ENCODE data around the gene TESPA1.
"Not testable (repeated sequence)": the region's sequence is repeated elsewhere in the genome, so short reads cannot be mapped to it uniquely, and the experiment has no call there.

TESPA1 gene

DNA sequence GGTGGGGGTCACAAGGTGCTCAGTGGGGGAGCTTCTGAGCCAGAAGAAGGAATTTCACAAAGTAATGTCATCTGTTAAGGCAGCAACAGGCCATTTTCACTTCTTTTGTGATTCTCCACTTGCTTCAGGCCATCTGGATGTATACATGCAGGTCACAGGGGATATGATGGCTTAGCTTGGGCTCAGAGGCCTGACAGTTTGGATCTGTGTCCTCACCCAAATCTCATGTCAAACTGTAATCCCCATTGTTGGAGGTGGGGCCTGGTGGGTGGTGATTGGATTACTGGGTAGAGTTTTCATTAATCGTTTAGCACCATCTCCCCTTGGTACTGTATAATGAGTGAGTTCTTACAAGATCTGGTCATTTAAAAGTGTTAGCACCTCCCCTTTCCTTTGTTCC lies 36.4 kb downstream of the TESPA1 start:
- DNase-seq (ENCODE audit: low read depth): no peak

DNA sequence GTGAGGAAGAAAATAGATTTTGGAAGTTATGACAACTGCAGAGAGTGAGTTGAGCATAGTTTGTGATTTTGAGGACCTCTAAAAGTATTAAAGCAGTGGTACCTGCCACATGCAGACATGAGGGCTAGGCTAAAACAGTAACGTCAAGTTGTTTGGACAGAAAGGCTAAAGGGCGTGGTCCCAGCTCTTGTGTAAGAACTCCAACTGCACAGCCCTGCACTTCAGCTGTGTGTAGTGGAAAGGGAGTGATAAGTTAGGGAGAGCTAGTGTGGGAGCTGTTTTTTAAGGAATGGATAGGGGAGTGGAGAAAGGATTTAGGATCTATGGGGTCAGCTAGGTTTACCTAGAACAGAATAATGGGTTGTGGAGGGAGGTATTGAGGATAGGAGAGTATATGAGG lies 39.5 kb downstream of the TESPA1 start:
- no peak for DNase-seq (ENCODE audit: low read depth)

DNA sequence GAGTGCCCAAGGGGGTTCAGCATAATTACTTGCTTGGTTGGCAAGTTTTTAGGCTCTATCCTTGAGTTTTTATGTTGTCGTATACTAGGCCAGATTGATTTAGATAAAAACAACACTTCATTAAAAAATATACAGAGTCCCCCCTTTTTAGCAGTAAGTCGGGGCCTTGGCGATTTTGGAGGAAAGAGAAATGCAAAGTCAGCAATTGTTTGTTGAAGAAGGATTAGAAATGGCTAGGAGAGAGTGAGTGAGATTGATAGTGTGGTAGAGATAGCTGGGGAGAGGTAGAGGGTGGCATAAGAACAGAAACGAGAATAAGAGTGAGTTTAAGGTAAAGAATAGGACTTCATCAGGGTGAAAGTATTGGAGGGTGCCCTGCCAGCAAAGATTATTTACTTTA lies 41.3 kb downstream of the TESPA1 start:
- DNase-seq (ENCODE audit: low read depth): not testable (repeated sequence)

DNA sequence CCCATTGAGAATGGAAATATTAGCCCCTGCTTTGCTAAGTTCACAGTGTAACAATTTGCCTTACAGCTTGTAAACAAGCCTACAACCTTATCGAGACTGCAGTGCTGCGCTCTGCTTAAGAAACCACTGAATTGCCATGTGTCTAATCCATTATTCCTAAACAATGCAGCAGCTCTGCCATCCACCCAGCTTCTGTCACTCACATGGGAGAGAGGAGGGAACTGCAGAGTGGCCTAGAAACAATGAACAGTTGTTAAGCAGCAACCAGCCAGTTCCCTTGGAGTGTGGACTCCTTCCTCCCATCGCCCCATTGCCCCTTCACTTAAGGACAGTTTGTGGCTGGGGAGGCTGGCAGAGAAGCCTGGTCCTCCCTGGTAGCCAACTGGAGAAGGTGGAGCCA lies 42.9 kb downstream of the TESPA1 start:
- DNase-seq (ENCODE audit: low read depth): no peak

DNA sequence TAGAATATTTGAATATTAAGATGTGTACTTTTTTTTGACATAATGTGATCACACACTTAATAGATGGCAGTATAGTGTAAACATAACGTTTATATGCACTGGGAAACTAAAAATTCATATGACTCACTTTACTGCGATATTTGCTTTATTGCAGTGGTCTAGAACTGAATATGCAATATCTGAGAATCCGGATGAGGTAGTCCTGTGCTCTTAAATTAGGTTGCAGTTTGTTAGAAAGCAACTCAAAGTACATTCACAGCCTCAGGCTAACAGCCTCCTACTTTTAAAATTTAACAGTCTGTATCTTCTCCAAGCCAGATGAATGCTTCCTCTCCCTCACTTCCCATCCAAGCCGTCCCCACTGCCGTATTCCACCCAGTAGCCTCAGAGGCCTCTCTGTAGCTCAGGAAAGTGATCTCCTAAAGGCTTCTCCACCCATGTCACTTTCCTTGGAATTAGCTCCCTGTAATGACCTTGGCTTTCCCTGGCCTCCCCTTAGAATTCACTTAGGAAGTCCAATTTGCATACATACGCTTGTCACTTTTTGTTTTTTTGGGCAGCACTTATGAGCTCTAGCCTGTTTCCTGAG lies 43.7 kb downstream of the TESPA1 start:
- DNase-seq (ENCODE audit: low read depth): no peak

DNA sequence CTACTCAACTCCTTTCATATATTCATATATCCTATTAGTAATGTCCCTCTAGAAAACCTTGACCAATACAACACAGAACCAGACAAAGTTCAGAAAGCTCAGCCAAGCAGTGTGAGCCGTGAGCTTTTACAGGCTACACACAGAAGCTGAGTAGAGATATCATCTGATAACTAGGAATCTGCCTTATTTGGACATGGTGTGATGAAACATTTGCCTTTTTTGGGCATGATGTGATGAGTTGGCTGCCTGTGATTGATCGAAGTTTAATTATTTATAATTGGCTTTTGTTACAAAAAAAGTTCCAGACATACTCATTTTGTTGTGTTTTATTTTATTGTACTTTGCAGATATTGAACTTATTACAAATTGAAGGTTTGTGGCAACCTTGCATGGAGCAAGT lies 46.6 kb downstream of the TESPA1 start:
- no peak for DNase-seq (ENCODE audit: low read depth)

DNA sequence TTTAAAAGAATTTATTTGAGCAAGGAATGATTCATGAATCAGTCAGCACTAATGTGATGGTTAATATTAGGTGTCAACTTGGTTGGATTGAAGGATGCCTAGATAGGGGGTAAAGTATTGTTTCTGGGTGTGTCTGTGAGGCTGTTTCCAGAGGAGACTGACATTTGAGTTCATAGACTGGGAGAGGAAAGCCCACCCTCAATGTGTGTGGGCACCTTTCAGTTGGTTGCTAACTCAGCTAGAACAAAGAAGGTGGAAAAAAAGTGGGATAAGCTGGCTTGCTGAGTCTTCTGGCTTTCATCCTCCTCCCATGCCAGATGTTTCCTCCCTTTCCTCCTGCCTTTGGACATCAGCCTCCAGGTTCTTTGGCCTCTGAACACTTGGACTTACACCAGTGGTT lies 47.2 kb downstream of the TESPA1 start:
- DNase-seq (ENCODE audit: low read depth): no peak

DNA sequence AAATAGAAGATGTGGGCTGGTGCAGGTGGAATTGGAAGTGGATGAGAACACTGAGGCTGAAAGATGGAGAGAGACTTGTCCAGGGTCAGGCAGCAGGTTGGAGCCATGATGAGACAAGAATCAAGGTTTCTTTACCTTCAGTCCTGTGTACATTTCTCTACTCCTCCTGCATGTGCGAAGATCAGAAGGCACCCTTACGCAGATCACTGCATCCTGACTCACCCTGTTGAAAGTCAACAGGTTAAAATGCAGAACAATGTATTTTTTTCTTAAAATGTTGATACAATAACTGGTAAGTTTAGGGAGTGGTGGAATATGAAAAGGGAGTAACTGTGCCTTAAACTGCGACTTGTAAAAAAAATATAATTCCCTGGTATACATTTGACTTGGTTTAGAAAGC lies 47.8 kb downstream of the TESPA1 start:
- DNase-seq (ENCODE audit: low read depth): no peak

DNA sequence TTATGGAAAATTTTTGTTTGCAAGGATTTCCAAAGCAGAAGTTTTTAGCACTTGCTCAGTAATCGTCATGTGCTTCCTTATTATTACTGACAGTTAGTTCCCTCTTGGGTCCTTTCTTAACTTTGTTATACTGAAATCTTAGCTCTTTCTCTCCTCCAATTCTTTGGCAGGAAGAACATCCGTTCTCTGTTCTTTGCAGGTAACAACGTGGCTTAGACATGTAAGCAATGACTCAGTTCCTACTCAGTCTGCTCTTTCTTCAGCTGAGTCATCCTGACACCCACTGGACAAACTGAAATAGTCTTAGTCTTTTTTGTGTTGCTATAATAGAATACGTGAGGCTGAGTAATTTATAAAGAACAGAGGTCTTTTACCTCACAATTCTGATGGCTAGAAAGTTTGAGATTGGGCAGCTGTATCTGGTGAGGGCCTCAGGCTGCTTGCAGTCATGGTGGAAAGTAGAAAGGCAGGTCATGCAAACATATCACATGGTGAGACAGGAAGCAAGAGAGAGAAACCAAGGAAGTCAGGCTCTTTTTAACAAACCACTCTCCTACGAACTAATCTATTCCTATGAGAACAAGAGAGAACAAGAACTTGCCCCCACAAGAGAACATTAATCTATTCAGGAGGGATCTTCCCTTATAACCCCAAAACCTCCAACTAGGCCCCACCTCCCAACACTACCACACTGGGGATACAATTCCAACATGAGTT lies 49.2 kb downstream of the TESPA1 start:
- DNase-seq (ENCODE audit: low read depth): no peak

DNA sequence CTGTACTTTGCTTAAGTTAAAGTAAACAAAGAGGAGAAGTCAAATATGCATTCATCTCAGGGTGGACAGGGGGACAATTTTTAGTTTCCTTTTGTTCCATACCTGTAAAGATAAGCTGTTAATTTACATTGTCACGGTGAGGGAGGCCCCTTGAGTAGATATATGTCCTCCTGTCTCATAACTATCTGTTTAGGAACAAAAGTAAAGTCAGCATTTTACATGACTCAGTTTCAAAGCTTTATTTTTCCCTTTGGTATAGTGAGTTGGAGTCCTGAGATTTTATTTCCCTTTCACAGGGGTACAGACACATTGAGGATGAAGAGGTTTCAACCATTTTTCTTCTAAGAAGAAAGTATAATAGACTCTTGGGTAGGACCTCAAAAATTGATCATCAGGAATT lies 50.1 kb downstream of the TESPA1 start:
- DNase-seq (ENCODE audit: low read depth): no peak

DNA sequence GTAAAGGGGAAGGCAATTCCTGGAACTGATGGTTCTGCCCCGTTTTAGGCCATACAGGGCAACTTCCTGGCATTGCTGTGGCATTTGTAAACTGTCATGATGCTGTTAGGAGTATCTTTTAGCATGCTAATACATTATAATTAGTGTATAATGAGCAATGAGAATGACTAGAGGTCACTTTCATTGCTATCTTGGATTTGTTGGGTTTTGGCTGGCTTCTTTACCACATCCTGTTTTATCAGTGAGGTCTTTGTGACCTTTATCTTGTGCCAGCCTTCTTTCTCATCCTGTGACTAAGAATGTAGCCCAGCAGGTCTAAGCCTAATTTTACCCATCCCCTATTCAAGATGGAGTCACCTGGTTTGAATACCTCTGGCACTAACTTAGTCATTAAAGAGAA lies 51.2 kb downstream of the TESPA1 start:
- DNase-seq (ENCODE audit: low read depth): no peak

DNA sequence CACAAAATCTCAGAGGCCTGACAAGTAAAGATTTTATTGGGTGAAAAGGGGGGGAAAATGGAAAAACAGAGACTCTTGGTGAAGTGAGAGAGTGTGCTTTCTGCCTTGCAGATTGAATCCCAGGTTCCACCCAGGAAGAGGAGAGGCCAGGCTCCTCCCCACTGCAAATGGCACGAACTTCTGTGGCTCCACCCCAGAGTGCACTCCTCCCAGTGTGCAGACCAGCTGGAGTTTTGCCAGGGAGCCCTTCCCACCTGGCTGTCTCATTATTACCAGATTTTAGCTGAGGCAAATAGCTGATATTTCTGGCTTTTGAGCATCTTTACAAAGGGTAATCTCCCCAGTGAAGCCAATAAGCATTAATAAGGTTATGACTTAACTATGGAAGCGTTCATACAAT lies 51.9 kb downstream of the TESPA1 start:
- DNase-seq (ENCODE audit: low read depth): no peak

DNA sequence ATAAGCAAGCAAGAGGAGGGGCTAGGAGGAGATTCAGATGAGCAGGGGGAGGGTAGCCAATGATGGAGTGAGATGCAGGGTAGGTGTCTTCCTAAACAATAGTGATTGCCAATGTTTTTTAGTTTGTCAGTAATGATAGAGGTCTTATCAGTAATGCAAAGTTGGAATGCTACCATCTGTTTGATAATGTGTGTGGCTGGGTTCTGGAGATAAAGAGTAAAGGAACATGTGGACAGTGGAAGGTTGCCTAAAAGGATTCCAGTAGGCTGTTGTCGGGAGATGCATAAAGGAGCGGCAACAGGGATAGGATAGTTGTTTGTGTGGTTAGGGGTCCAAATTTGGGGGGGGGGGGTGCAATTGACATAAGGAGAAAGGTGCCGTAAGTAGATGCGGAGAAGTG lies 52.5 kb downstream of the TESPA1 start:
- DNase-seq (ENCODE audit: low read depth): no peak

DNA sequence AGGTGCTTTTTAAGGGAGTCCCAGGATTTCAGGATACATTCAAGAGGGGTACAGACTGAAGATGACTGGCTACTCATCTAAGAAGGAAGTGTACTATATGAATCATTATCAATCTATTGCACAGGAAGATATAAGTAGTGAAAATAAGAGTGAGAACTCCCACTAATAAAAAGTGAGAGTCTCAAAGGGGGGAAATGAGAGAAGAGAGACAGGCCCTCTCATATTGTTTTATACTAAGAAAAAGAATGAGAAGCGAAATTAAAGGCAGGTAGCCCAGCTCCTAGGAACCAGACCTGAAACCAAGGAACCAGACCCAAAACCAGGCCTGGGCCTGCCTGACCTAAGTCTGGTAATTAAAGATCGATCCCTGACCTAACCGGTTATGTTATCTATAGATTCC lies 54.6 kb downstream of the TESPA1 start:
- no peak for DNase-seq (ENCODE audit: low read depth)

DNA sequence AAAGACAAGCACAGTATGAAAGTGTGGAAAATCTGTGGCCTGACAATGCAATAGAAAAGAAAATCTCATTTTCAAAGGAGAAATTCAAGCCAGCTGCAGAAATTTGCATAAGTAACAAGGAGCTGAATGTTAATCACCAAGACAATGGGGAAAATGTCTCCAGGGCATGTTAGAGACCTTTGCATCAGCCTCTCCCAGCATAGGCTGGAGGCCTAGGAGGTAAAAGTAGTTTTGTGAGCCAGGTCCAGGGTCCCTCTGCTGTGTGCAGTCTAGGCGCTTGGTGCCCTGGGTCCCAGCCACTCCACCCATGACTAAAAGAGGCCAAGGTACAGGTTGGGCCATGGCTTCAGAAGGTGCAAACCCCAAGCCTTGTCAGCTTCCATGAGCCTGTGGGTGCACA lies 58.3 kb downstream of the TESPA1 start:
- no peak for DNase-seq (ENCODE audit: low read depth)

DNA sequence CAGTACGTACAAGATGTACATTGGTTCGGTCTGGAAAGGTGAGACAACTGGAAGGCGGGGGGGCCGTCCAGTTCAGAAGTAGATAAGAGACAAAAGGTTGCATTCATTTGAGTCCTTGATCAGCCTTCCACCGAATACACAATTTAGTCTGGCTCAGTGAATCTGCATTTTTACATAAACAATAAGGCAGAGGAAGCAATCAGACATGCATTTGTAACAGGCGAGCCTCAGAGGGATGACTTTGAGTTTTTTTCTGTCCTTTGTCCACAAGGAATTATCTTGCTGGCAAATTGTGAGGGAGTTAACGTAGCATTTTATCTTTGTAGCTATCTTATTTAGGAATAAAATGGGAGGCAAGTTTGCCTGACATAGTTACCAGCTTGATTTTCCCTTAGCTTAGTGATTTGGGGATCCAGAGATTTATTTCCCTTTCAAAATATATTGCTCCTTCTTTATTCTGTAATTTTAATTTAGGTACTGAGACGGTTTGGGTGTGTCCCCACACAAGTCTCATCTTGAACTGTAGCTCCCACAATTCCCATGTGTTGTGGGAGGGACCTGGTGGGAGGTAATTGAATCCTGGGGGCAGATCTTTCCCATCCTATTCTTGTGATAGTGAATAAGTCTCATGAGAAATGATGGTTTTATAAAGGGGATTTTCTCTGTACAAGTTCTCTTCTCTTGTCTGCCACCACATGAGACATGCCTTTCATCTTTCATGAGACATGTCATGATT lies 59.4 kb downstream of the TESPA1 start:
- DNase-seq (ENCODE audit: low read depth): no peak

DNA sequence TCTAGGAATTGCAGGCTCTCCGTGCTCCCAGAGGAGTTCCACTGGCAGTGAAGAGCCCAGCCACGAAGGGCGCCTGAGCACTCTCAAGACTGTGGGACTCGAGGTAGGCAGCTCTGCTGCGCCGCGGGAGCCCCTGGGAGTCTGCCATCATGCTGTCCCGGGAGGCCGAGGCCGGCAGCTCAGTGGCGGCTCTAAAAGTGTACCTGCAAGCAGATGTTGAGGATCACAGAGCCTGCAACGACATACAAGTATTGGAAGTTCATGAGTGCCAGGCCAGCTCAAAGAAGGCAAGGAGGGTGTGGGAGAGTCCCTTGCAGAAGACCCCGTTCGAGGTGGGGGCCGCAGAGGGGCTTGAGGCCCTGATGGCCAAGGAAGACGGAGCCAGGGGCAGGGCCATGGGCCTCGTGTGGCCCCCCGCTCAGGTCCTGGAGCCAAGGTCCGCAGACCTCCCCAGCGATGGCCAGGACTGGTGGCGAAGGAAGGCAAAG lies 67.5 kb downstream of the TESPA1 start:
- no peak for DNase-seq (ENCODE audit: low read depth)

Data from stimulated activated CD8-positive, alpha-beta memory T cell treated with anti-CD3 and anti-CD28 coated beads, Interleukin-12 subunit alpha, Interleukin-12 subunit beta, amount 100 ng/mL, for 1 hour (primary cell).